HepG2 (cell line): Measurements from ENCODE around the gene SULT6B1. TPM values are rescaled to one million over a fixed set of nuclear protein-coding genes. Genes with fewer than 3 reads are reported as not detected.

Source experiments
- ATAD3A ChIP-seq: sonication (generic); formaldehyde crosslinking; IDR thresholded peaks from 2 replicates; pipeline ENCODE4 v1.4.0; 2020; ENCODE audit warnings: missing genetic modification reagents
- HIVEP1 ChIP-seq: sonication (generic); formaldehyde crosslinking; IDR thresholded peaks from 2 replicates; pipeline ENCODE4 v1.4.0; 2020; ENCODE audit warnings: mild to moderate bottlenecking, missing genetic modification reagents
- HNRNPL ChIP-seq: fragments of 200-400 bp; formaldehyde crosslinking; IDR thresholded peaks from 2 replicates; pipeline ENCODE4 v1.6.1; 2017; ENCODE audit warnings: mild to moderate bottlenecking, low read depth, low read length
- HNRNPUL1 ChIP-seq: fragments of 200-400 bp; formaldehyde crosslinking; IDR thresholded peaks from 2 replicates; pipeline ENCODE4 v1.6.1; 2017; ENCODE audit warnings: low read depth, mild to moderate bottlenecking, low read length, moderate library complexity
- MTERF4 ChIP-seq: sonication (generic); formaldehyde crosslinking; IDR thresholded peaks from 2 replicates; pipeline ENCODE4 v1.8.0; 2023; ENCODE audit warnings: mild to moderate bottlenecking, missing genetic modification reagents
- NR2C2 ChIP-seq: sonication (generic); formaldehyde crosslinking; IDR thresholded peaks from 2 replicates; pipeline ENCODE4 v1.4.0; 2020; ENCODE audit warnings: missing genetic modification reagents, mild to moderate bottlenecking, moderate library complexity, borderline replicate concordance
- POGK ChIP-seq: sonication (generic); formaldehyde crosslinking; conservative IDR thresholded peaks from 2 replicates; pipeline ENCODE4 v1.8.0; 2022; ENCODE audit warnings: mild to moderate bottlenecking, moderate library complexity, missing genetic modification reagents
- PRDM4 ChIP-seq: sonication (generic); formaldehyde crosslinking; IDR thresholded peaks from 2 replicates; pipeline ENCODE4 v1.9.0; 2021; ENCODE audit warnings: missing genetic modification reagents, borderline replicate concordance
- RARG ChIP-seq: sonication (generic); formaldehyde crosslinking; IDR thresholded peaks from 2 replicates; pipeline ENCODE4 v1.4.0; 2020; ENCODE audit warnings: low read depth, mild to moderate bottlenecking, missing genetic modification reagents
- RBFOX2 ChIP-seq: fragments of 200-400 bp; formaldehyde crosslinking; IDR thresholded peaks from 2 replicates; pipeline ENCODE4 v1.6.1; 2017; ENCODE audit warnings: low read depth, mild to moderate bottlenecking, low read length
- SMAD1 ChIP-seq: sonication (generic); formaldehyde crosslinking; IDR thresholded peaks from 2 replicates; pipeline ENCODE4 v1.4.0; 2020; ENCODE audit warnings: missing genetic modification reagents, low read depth, mild to moderate bottlenecking, borderline replicate concordance
- TFDP1 ChIP-seq: IDR thresholded peaks from 2 replicates; pipeline ENCODE4 v1.6.1; 2016; ENCODE audit warnings: missing compliant biosample characterization, missing genetic modification reagents, borderline replicate concordance
- THRA ChIP-seq: sonication (generic); formaldehyde crosslinking; IDR thresholded peaks from 2 replicates; pipeline ENCODE4 v1.4.0; 2020; ENCODE audit warnings: missing genetic modification reagents, borderline replicate concordance
- USF2 ChIP-seq, 2 experiments: sonication (generic) in 1 of 2; formaldehyde crosslinking in 1 of 2; IDR thresholded peaks; 2 replicates each; pipeline versions ENCODE4 v1.5.1 to v1.6.1; 2011 to 2020; ENCODE audit warnings: borderline replicate concordance in 1 of 2, low read depth in 1 of 2, low read length in 1 of 2, mild to moderate bottlenecking in 1 of 2, missing genetic modification reagents in 1 of 2, moderate library complexity in 1 of 2
- ZNF256 ChIP-seq: sonication (generic); formaldehyde crosslinking; conservative IDR thresholded peaks from 2 replicates; pipeline ENCODE4 v1.4.0; 2020; ENCODE audit warnings: missing genetic modification reagents
- ZNF644 ChIP-seq: IDR thresholded peaks from 2 replicates; pipeline ENCODE4 v1.6.1; 2016; ENCODE audit warnings: low read depth
- ZNF776 ChIP-seq: sonication (generic); formaldehyde crosslinking; IDR thresholded peaks from 2 replicates; pipeline ENCODE4 v1.4.0; 2020; ENCODE audit warnings: mild to moderate bottlenecking, missing genetic modification reagents
- polyA plus RNA-seq, 8 experiments: library from polyadenylated mRNA; depleted of rRNA in 3 of 8; stranded (reverse) in 7 of 8; unstranded in 1 of 8; fragments of >200 nt; fragmentation: Illumina TruSeq in 4 of 8; extraction: Trizol in 4 of 8; gene quantifications; 2 replicates each; pipeline versions ENCODE4 v1.2.1 to v1.2.3, GENCODE V29; 2011 to 2016; ENCODE audit warnings: low read depth in 4 of 8, missing spikeins in 1 of 8, mixed read lengths in 1 of 8; ENCODE audit not compliant: insufficient read depth in 1 of 8
- total RNA-seq, 5 experiments: library from RNA; depleted of rRNA; stranded (reverse); fragments of >200 nt; fragmentation: Illumina TruSeq; extraction: Trizol; gene quantifications; 2 replicates each; pipeline ENCODE4 v1.2.3, GENCODE V29; 2016; ENCODE audit warnings: low read depth in 1 of 5

The SULT6B1 gene
- total and polyA plus RNA-seq, 2 of the 13 experiments (the other 11 are each of a cell fraction or from before 2014, with no cell fraction given) = not detected

GRCh38 chr2:37156857-37157714 is 31.4 kb downstream of the SULT6B1 start, which contains the start of gene EIF2AK2 (continued):
- TF ChIP-seq MTERF4 (peak; percentile 64; the same call in 1 of the 2 replicates), RBFOX2 (peak; percentile 86), THRA (no peak), PRDM4 (no peak), POGK (CRISPR knock-in tag) (peak; percentile 49; the same call in 1 of the 2 replicates), NR2C2 (CRISPR knock-in tag) (no peak), HIVEP1 (CRISPR knock-in tag) (no peak), ZNF256 (CRISPR knock-in tag) (no peak), SMAD1 (CRISPR knock-in tag) (no peak), RARG (CRISPR knock-in tag) (no peak), USF2 (IDR thresholded peaks at IDR 0.05; ENCODE audit: low read depth, low read length) (no peak), USF2 (CRISPR knock-in tag; IDR thresholded peaks at IDR 0.05; ENCODE audit: borderline replicate concordance) (no peak), HNRNPL (peak; percentile 84), HNRNPUL1 (no peak), ZNF644 (CRISPR knock-in tag) (no peak), TFDP1 (CRISPR knock-in tag) (peak; percentile 91), ZNF776 (CRISPR knock-in tag) (peak; percentile 13; the same call in 1 of the 2 replicates), ATAD3A (CRISPR knock-in tag) (no peak)
